Stimulated activated CD8-positive, alpha-beta memory T cell treated with anti-CD3 and anti-CD28 coated beads, Interleukin-4, amount 100 ng/mL, for 24 hours (primary cell): ENCODE results near the gene MMP24OS.

ENCODE experiments used
- DNase-seq: peaks from one replicate; pipeline ENCODE4 v3.0.0-alpha.2; 2020; ENCODE audit warnings: low read depth

Gene MMP24OS

GRCh38 chr20:35252037-35252461, 25.9 kb downstream of the MMP24OS start:
- no peak for DNase-seq

- DNase-seq: no peak
Observed at GRCh38 chr20:35251613-35251940, 26.3 kb downstream of the MMP24OS start.

- no peak for DNase-seq
Observed at GRCh38 chr20:35248641-35249475, 29.1 kb downstream of the MMP24OS start.

- DNase-seq: no peak
Observed at GRCh38 chr20:35246723-35247122, 31.2 kb downstream of the MMP24OS start.

GRCh38 chr20:35243986-35244385, 33.9 kb downstream of the MMP24OS start:
- DNase-seq: no peak

- no peak for DNase-seq
Observed at GRCh38 chr20:35243317-35243716, 34.6 kb downstream of the MMP24OS start.

GRCh38 chr20:35240811-35241293, 37.1 kb downstream of the MMP24OS start:
- no peak for DNase-seq

- no peak for DNase-seq
Observed at GRCh38 chr20:35240083-35240810, 37.7 kb downstream of the MMP24OS start.

GRCh38 chr20:35238735-35239134, 39.2 kb downstream of the MMP24OS start:
- DNase-seq: no peak

- no peak for DNase-seq
Observed at GRCh38 chr20:35238170-35238569, 39.8 kb downstream of the MMP24OS start.

- DNase-seq: no peak
Observed at GRCh38 chr20:35237486-35237885, 40.4 kb downstream of the MMP24OS start.

- no peak for DNase-seq
Observed at GRCh38 chr20:35235881-35236280, 42.0 kb downstream of the MMP24OS start.

- no peak for DNase-seq
Observed at GRCh38 chr20:35232575-35232974, 45.3 kb downstream of the MMP24OS start.

- peak; percentile 28 for DNase-seq
Observed at GRCh38 chr20:35226884-35227681, 50.8 kb downstream of the MMP24OS start.
